ENCODE results near the gene NAA16.
"Not testable (repeated sequence)": the region's sequence is repeated elsewhere in the genome, so short reads cannot be mapped to it uniquely, and the experiment has no call there.

NAA16 gene

DNA sequence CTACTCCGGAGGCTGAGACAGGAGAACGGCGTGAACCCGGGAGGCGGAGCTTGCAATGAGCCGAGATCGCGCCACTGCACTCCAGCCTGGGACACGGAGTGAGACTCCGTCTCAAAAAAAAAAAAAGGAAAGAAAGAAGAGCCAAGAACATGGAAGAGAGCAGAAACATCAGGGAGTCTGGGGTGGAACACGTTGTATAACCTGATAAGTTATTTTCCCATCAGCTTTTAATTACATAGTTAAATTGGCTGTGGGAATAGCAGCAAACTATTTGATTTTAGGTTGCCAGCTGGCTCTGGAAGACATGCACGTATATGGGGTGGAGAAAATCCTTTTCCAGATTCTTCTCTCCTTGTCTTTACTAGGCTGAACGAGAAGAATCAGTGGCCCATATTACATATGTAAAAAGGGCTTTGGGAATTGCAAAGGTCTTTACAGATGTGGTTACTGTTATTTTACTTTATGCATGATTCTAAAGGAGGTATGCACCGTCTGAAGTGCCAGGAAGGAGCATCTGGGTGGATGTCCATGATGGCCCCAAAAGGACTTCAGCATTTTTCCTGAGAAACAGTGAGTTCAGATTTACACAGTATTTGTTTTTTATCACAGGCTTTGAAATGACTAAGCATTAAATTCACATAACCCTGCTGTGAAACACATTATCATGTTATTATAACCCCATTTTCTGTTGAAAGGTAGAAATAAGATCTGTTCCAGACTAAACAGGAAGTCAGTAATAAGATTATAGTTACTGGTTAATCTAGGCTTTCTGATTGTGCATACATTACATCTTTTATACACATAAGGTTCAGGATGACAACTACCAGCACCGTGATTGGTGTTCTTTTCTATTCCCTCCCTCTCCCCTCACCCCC, 4.6 kb upstream of the NAA16 start:
- no peak for DNase-seq

- DNase-seq = no peak
These were observed 3.0 kb upstream of the NAA16 start for GRCh38 chr13:41307884-41308640.

DNA sequence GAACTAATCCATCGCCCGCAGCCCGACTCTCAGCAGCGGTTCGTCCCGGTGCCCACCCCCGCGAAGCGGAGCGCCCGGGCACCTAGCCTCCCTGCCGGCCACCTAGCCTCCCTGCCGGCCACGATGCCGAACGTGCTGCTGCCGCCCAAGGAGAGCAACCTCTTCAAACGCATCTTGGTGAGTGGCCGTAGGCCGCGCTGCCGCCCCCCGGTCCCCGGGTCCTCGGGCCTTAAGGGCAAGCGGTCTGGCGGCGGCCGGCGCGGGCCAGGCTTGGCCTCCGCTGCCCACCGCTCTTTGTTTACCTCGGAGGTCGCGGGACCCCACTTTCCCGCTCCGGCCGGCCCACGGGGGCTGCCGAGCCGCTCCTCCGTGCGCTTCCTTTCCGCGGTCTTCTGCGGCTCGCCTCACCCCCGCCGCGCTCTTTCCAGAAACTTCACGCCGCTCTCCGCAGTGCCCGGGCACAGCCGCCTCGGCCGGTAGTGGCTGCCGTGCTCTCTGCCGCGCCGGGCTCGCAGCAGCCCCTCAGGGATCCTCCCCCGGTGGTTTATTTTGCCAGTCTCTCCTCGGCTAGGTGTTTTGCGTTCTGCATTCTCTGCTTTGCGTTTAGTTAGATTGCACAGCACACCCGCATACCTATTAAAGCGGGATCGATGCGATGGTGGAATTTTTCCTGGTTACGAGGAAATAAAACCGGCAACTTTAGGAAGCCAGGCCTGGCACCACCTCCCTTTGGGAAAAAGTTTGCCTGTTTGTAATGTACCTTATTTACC, 524 bp downstream of the NAA16 start:
- DNase-seq = peak; percentile 54

DNA sequence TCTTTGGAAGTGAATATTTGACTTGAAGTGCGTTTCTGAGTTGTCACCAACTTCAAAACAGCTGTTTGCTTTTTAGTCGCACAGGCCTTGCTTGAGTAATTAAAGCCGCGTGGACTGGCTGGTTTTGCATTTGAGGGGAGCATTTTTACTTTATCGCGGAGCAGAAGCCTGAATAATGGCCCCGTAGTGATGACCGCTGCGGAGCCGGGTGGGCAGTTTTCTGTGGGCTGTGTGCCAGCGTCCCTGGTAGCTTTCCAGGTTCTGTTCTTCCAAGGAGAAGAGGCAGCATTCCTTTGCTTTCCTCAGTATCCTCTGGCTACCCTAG, 1.1 kb downstream of the NAA16 start:
- no peak for DNase-seq

DNA sequence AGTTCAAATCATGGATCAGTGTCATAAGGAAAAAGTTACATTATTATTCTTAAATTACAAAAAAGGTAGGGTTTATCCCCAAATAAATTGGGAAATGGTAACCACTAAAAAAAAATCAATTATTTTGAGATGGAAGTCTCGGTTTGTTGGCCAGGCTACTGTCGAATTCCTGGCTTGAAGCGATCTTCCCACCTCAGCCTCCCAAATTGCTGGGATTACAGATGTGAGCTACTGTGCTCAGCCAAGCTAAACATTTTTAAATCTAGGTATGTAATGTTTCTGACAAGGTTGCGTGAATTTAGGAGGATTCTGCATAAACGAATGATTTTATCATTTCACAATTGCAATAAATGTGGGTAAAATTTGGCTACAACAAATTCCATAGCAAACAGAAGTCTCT, 2.0 kb downstream of the NAA16 start:
- no peak for DNase-seq

GRCh38 chr13:41313659-41314197, 2.7 kb downstream of the NAA16 start:
- DNase-seq = no peak

- no peak for DNase-seq
These were observed 4.5 kb downstream of the NAA16 start for GRCh38 chr13:41315443-41316047.

DNA sequence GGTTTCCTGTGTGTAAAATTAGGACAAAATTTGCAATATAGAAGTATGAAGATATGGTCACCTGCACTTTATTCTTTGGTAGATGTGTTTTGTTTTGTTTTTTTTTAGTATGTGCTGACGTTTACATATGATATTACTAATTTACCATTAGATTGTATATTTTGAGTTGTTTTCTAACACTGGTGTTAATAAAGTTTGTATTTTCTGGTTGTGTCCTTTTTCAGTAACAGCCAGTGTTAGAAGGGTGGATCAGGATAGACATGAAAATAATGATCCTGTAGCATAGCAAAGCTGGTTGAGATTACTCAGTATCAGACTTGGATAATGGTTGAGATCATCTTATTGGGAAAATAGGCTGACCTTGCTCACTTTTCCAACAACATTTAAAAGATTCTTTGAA, 6.2 kb downstream of the NAA16 start:
- no peak for DNase-seq

- no peak for DNase-seq
These were observed 14.7 kb downstream of the NAA16 start for GRCh38 chr13:41325752-41326151.

DNA sequence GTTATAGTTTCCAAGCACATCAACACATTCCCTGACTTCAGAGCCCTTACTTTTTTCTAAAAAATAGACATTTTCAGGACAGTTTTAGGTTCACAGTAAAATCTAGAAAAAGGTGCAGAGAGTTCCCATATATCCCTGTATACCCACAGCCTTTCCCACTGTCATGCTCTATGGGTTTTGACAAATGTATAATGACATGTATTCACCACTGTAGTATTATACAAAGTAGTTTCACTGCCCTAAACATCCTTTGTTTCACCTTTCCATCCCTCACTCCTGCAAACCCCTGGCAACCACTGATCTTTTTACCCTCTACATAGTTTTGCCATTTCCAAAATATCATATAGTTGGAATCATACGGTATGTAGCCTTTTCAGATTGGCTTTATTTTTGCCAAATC, 15.6 kb downstream of the NAA16 start:
- DNase-seq = no peak

- no peak for DNase-seq
These were observed 17.1 kb downstream of the NAA16 start for GRCh38 chr13:41327994-41328790.

- no peak for DNase-seq
These were observed 21.8 kb downstream of the NAA16 start for GRCh38 chr13:41332829-41333228.

DNA sequence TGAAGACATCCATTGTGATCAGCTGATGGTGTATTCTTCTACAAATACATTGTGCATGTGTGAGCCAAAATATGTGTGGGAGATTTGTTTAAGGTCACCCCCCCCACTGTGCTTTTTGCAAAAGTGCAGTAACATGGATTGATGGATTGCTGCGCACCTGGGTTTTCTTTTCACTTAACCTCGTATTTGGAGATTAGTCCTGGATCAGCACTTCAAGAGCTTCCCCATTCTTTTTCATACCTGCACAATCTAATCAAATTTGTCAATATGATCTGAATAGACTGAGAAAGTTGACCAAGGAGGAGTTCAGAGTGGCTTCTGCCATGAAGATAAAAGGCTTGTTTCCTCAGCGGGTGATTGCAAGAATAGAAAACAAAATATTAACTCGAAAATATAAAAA, 23.7 kb downstream of the NAA16 start:
- no peak for DNase-seq

- no peak for DNase-seq
These were observed 33.3 kb downstream of the NAA16 start for GRCh38 chr13:41344358-41344757.

DNA sequence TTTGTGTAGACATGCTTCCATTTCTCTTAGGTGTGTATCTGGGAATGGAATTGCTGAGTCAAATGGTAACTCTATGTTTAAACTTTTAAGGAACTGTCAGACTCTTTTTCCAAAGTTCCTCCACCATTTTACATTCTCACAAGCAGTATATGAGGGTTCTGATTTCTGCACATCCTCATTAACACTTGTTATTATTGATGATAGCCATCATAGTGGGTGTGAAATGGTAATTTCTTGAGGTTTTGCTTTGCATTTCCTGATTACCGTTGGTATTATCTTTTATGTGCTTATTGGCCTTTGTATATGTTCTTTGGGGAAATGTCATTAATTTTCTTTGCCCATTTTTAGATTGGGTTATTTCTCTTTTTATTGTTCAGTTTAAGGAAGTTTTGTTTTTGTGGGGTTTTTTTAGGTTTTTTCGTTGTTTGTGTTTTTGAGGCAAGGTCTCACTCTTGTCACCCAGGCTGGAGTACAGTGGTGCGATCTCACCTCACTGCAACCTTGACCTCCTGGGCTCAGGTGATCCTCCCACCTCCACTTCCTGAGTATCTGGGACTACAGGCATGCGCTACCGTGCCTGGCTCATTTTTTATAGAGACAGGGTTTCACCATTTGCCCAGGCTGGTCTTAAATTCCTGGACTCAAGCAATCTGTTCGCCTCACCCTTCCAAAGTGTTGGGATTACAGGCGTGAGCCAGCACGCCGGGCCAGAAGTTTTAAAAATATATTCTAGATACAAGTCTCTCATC, 34.3 kb downstream of the NAA16 start:
- DNase-seq = no peak

- DNase-seq = no peak
These were observed 35.0 kb downstream of the NAA16 start for GRCh38 chr13:41345914-41346589.

- peak; percentile 40 for DNase-seq
These were observed 42.1 kb downstream of the NAA16 start for GRCh38 chr13:41352935-41353840.

DNA sequence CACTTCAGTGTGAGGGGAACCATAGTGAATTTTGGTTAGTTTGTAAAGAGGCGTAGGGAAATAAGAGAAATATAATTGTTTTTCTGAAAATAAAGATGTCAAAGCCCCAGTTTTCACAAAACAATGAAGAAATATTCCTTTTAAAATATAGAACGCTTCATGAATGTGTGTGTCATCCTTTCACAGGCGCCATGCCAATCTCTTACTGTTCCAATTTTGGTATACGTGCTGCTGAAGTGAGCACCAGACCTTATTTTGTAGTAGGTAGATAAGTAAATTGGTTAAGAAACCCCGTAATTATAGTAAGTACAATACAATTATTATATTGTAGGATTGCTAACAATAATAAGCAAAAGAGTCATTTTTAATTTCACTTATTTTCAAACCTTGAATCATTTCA, 43.3 kb downstream of the NAA16 start:
- DNase-seq = no peak

DNA sequence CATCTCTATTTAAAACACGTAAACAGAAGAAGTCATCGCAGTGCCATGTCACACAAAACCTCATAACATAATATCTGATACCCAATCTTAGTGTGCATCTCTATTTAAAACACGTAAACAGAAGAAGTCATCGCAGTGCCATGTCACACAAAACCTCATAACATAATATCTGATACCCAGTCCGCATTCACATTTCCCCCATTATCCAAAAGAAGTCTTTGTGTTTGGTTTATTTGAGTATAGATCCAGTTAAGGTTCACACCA, 45.2 kb downstream of the NAA16 start:
- DNase-seq = not testable (repeated sequence)

DNA sequence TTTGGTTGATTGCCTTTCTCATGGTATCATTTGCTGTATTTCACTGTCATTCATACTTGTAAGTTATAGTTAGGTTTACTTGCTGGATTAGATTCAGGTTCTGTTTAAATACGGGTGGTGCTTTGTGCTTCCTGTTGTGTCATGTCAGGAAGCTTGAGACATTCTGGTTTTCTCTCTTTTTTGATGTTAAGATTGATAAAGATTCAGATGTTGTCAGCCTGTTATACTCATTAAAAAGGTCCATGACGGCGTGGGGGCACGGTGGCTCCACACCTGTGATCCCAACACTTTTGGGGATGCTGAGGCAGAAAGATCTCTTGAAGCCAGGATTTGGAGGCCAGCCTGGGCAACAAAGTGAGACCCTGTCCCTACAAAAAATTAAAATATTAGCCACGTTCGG, 45.7 kb downstream of the NAA16 start:
- peak; percentile 6 for DNase-seq

Data from stimulated activated naive CD4-positive, alpha-beta T cell treated with Interleukin-2 at 50 U/mL for 16 hours (primary cell).